ENCODE measurements around the gene SEMA3F. TPM values are rescaled to one million over a fixed set of nuclear protein-coding genes. Genes with fewer than 3 reads are reported as not detected.

Gene SEMA3F
- total and polyA plus RNA-seq, 4 donors, result 27.8 to 54.3 (median 47.4) TPM

- H3K9ac ChIP-seq (ENCODE audit: insufficient read depth in 1 of 2, low read length in 2 of 2), result peak overlapping the region in 1 of 2 donors; percentile 20
- H3K4me1 ChIP-seq (ENCODE audit: control insufficient read depth in 5 of 5, insufficient read depth in 5 of 5, low read length in 5 of 5), result peaks cover 7 to 72% (median 53%) of the 10 kb centered on the region in 5 donors
- no peaks in the 10 kb centered on the region for H3K27me3 ChIP-seq (ENCODE audit: control insufficient read depth in 3 of 3, insufficient read depth in 3 of 3, low read length in 2 of 3)
- 54 to 79% methylated on average over 9 of the region's 9 CpGs for WGBS, 2 donors
- H3K27ac ChIP-seq (ENCODE audit: low read depth in 1 of 2, low read length in 1 of 2), result peak overlapping the region in 1 of 2 donors; percentile 84
- no peak for TF ChIP-seq CTCF (IDR thresholded peaks at IDR 0.05; ENCODE audit: control extremely low read depth, extremely low read depth)
- no peak overlapping the region for H3K4me3 ChIP-seq
- no peaks in the 10 kb centered on the region for H3K36me3 ChIP-seq (ENCODE audit: control insufficient read depth in 4 of 4, insufficient read depth in 4 of 4, low read length in 4 of 4)
- no peaks in the 10 kb centered on the region for H3K9me3 ChIP-seq (ENCODE audit: control insufficient read depth in 4 of 4, insufficient read depth in 3 of 4, low read length in 3 of 4)
- DNase-seq, result peak in 2 of 3 donors; percentile 45 to 57
- no peak for ATAC-seq (ENCODE audit: insufficient read depth, low FRiP score)
Measured at GRCh38 chr3:50168388-50168787, 13.3 kb downstream of the SEMA3F start.

DNA sequence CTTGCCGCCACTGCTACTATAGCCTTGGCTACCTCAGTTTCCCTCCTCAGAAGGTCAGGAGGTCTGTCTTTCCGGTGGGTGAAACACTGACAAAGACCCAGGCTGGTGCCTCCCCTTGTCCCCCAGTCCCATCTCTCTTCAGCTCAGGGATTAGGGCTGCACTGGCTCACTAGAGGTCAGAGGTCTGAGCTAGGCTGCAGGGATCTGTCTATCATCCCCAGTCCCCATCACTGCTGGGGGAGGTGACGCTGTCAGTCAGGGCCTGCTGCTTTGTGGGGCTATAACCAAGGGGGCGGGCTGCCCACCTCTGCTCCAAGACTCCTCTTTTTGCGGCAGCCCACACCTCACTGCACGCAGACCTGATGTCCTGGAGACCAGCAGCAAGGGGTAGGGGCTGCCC lies 13.7 kb downstream of the SEMA3F start:
- 81 to 91% methylated on average over 6 of the region's 6 CpGs for WGBS, 2 donors
- no peaks in the 10 kb centered on the region for H3K27me3 ChIP-seq (ENCODE audit: control insufficient read depth in 3 of 3, insufficient read depth in 3 of 3, low read length in 2 of 3)
- no peak for ATAC-seq (ENCODE audit: insufficient read depth, low FRiP score)
- H3K9ac ChIP-seq (ENCODE audit: insufficient read depth in 1 of 2, low read length in 2 of 2), result peak overlapping the region in 1 of 2 donors; percentile 20
- peak overlapping the region; percentile 56 to 84 for H3K27ac ChIP-seq (ENCODE audit: low read depth in 1 of 2, low read length in 1 of 2)
- DNase-seq, result no peak
- H3K9me3 ChIP-seq (ENCODE audit: control insufficient read depth in 4 of 4, insufficient read depth in 3 of 4, low read length in 3 of 4), result no peaks in the 10 kb centered on the region
- H3K4me1 ChIP-seq (ENCODE audit: control insufficient read depth in 5 of 5, insufficient read depth in 5 of 5, low read length in 5 of 5), result peaks cover 7 to 68% (median 50%) of the 10 kb centered on the region in 5 donors
- H3K36me3 ChIP-seq (ENCODE audit: control insufficient read depth in 4 of 4, insufficient read depth in 4 of 4, low read length in 4 of 4), result peaks cover 0 to 1% (median 0%) of the 10 kb centered on the region in 4 donors
- H3K4me3 ChIP-seq, result no peak overlapping the region
- no peak for TF ChIP-seq CTCF (IDR thresholded peaks at IDR 0.05; ENCODE audit: control extremely low read depth, extremely low read depth)

DNA sequence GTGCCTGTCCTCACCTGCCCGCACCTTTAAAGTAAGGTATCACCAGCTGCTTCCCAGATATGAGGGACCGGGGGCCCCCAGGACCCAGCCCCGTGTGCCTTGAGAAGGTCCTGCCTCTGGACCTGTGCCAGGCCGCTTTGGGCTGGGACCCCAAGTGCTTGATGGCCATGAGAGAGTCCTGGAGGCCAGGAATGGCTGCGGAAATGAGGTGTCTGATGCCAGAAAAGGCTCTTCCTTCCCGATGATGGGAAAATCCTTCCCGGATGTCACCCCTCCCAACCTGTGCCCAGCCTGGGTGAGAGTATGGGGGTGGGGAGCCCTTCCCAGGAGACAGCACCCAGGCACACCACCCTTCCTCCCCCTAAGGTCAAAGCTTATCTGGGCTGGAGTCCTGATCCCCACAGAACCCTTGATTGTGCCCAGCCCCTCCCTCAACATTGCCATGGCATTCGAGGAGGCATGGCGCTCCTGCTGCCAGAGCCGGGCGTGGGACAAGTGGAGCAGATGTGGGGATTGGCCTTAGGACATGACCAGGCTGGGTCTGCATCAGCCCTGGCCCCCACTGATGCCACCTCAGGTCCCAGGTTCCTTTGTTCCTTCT lies 14.2 kb downstream of the SEMA3F start:
- peaks cover 0 to 4% (median 0%) of the 10 kb centered on the region in 4 donors for H3K36me3 ChIP-seq (ENCODE audit: control insufficient read depth in 4 of 4, insufficient read depth in 4 of 4, low read length in 4 of 4)
- H3K27me3 ChIP-seq (ENCODE audit: control insufficient read depth in 3 of 3, insufficient read depth in 3 of 3, low read length in 2 of 3), result no peaks in the 10 kb centered on the region
- H3K4me3 ChIP-seq, result no peak overlapping the region
- DNase-seq (no peak), ATAC-seq (ENCODE audit: insufficient read depth, low FRiP score) (no peak)
- peaks cover 7 to 62% (median 50%) of the 10 kb centered on the region in 5 donors for H3K4me1 ChIP-seq (ENCODE audit: control insufficient read depth in 5 of 5, insufficient read depth in 5 of 5, low read length in 5 of 5)
- WGBS, 2 donors, result 69 to 86% methylated on average over 11 of the region's 11 CpGs
- no peak for TF ChIP-seq CTCF (IDR thresholded peaks at IDR 0.05; ENCODE audit: control extremely low read depth, extremely low read depth)
- no peaks in the 10 kb centered on the region for H3K9me3 ChIP-seq (ENCODE audit: control insufficient read depth in 4 of 4, insufficient read depth in 3 of 4, low read length in 3 of 4)
- peak overlapping the region; percentile 56 to 84 for H3K27ac ChIP-seq (ENCODE audit: low read depth in 1 of 2, low read length in 1 of 2)
- H3K9ac ChIP-seq (ENCODE audit: insufficient read depth in 1 of 2, low read length in 2 of 2), result no peak overlapping the region
